Measurements from ENCODE around the gene ST8SIA5. TPM values are rescaled to one million over a fixed set of nuclear protein-coding genes. Genes with fewer than 3 reads are reported as not detected.

The ST8SIA5 gene
- total and polyA plus RNA-seq, 9 donors = 0.35 to 1.3 (median 0.52) TPM; not detected in 1

DNA sequence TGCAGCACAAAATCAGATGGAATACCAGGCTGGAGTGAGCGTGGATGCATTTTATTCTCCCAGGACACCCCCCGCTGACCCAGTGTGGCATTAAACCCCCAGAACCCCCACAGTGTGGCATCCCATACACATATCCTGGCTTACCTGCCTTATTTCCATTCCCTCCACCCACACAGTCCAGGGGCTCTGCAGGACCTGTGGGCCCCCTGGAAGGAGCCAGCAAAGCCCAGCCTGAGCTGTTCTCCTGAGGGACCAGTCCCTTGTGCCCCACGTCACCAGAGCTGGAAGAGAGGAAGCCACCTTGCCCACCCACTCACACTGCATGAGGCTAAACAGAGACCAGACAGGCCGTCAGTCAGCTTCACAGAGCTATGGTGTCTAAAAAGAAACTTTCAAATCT lies 20.1 kb downstream of the ST8SIA5 start:
- TF ChIP-seq POLR2A (IDR thresholded peaks at IDR 0.05) (no peak), EP300 (IDR thresholded peaks at IDR 0.05) (no peak)
- TF ChIP-seq, protein P1, sequence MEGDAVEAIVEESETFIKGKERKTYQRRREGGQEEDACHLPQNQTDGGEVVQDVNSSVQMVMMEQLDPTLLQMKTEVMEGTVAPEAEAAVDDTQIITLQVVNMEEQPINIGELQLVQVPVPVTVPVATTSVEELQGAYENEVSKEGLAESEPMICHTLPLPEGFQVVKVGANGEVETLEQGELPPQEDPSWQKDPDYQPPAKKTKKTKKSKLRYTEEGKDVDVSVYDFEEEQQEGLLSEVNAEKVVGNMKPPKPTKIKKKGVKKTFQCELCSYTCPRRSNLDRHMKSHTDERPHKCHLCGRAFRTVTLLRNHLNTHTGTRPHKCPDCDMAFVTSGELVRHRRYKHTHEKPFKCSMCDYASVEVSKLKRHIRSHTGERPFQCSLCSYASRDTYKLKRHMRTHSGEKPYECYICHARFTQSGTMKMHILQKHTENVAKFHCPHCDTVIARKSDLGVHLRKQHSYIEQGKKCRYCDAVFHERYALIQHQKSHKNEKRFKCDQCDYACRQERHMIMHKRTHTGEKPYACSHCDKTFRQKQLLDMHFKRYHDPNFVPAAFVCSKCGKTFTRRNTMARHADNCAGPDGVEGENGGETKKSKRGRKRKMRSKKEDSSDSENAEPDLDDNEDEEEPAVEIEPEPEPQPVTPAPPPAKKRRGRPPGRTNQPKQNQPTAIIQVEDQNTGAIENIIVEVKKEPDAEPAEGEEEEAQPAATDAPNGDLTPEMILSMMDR (IDR thresholded peaks at IDR 0.05) = no peak
- Histone ChIP-seq H3K27me3 (no peaks in the 10 kb centered on the region), H3K9me3 (no peaks in the 10 kb centered on the region), H3K36me3 (no peaks in the 10 kb centered on the region), H3K4me3 (no peak overlapping the region), H3K4me1 (ENCODE audit: insufficient read depth) (no peaks in the 10 kb centered on the region), H3K27ac (no peak overlapping the region)
- 65 to 78% (median 74%) methylated on average over 4 of the region's 4 CpGs for WGBS, 3 donors
- intact Hi-C loops (cut with DNase I) = no loop called here
- no peak for DNase-seq

DNA sequence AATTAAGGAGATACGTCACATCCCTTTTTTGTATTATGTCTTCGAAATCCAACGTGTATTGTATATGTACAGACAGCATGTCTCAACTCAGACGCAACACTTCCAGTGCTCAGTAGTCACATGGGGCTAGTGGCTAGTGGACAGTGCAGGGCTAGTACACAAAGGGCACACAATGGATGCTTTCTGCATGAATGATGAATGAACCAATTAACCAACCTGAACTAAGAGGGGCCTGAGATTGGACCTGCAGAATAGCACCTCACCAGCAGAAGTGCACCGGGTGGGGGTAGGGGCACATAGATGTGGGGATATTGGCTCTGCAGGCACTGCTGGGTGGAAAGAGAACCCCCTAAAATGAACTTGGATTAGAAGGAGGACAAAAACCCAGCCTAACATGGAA lies 20.7 kb downstream of the ST8SIA5 start:
- no peak overlapping the region for H3K27ac ChIP-seq
- H3K4me1 ChIP-seq (ENCODE audit: insufficient read depth) = no peaks in the 10 kb centered on the region
- intact Hi-C loops (cut with DNase I) = no loop called here
- TF ChIP-seq EP300 (IDR thresholded peaks at IDR 0.05) = no peak
- no peak for TF ChIP-seq POLR2A (IDR thresholded peaks at IDR 0.05)
- TF ChIP-seq, protein P1 (IDR thresholded peaks at IDR 0.05) = no peak
- no peaks in the 10 kb centered on the region for H3K27me3 ChIP-seq
- H3K36me3 ChIP-seq = no peaks in the 10 kb centered on the region
- DNase-seq = no peak
- 57 to 64% (median 63%) methylated on average over 5 of the region's 5 CpGs for WGBS, 3 donors
- H3K9me3 ChIP-seq = no peaks in the 10 kb centered on the region
- no peak overlapping the region for H3K4me3 ChIP-seq

DNA sequence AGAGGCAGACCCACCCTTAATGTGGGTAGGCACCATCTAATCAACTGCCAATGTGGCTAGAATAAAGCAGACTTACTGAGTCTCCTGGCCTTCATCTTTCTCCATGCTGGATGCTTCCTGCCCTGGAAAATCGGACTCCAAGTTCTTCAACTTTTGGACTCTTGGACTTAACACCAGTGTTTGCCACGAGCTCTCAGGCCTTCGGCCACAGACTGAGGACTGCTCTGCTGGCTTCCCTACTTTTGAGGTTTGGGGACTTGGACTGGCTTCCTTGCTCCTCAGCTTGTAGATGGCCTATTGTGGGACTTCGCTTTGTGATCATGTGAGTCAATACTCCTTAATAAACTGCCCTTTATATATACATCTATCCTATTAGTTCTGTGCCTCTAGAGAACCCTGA lies 21.9 kb downstream of the ST8SIA5 start:
- 89 to 95% (median 90%) methylated on average over 4 of the region's 4 CpGs for WGBS, 3 donors

DNA sequence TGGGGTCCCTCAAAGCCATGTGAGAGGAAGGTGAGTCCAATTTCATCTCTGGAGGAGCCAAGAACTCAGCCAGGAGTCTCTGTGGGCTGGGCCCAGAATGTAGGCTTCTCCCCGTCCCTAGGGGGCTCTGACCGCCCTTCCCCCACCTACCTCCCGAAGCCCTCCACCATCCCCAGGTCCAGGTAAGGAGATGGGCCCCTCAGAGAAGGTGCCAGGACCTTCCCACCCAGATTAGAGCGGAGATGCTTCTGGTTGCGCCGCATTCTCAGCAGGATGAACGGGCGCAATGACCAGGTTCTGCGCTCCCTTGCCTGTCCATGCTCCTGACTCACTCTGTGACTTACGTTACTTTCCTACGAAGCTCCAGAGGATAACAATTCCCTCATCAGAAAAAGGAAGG lies 23.0 kb downstream of the ST8SIA5 start:
- 82 to 88% (median 84%) methylated on average over 11 of the region's 11 CpGs for WGBS, 3 donors
- Histone ChIP-seq H3K4me1 (ENCODE audit: insufficient read depth) (no peaks in the 10 kb centered on the region), H3K27me3 (no peaks in the 10 kb centered on the region), H3K27ac (no peak overlapping the region), H3K36me3 (no peaks in the 10 kb centered on the region), H3K4me3 (no peak overlapping the region), H3K9me3 (no peaks in the 10 kb centered on the region)
- DNase-seq = no peak
- intact Hi-C loops (cut with DNase I) = no loop called here
- TF ChIP-seq, protein P1 (IDR thresholded peaks at IDR 0.05) = no peak
- TF ChIP-seq POLR2A (IDR thresholded peaks at IDR 0.05) (no peak), EP300 (IDR thresholded peaks at IDR 0.05) (no peak)

More for the DNA sequence above, 21.9 kb downstream of the ST8SIA5 start:
- H3K27me3 ChIP-seq = no peaks in the 10 kb centered on the region
- no peaks in the 10 kb centered on the region for H3K36me3 ChIP-seq
- H3K27ac ChIP-seq = no peak overlapping the region
- H3K4me3 ChIP-seq = no peak overlapping the region
- no peaks in the 10 kb centered on the region for H3K4me1 ChIP-seq (ENCODE audit: insufficient read depth)
- TF ChIP-seq POLR2A (IDR thresholded peaks at IDR 0.05) = no peak
- TF ChIP-seq, protein P1 (IDR thresholded peaks at IDR 0.05) = no peak
- no peak for TF ChIP-seq EP300 (IDR thresholded peaks at IDR 0.05)
- no peak for DNase-seq
- no peaks in the 10 kb centered on the region for H3K9me3 ChIP-seq
- intact Hi-C loops (cut with DNase I) = no loop called here
